ENCODE results near the gene MOCS3.

The MOCS3 gene

DNA sequence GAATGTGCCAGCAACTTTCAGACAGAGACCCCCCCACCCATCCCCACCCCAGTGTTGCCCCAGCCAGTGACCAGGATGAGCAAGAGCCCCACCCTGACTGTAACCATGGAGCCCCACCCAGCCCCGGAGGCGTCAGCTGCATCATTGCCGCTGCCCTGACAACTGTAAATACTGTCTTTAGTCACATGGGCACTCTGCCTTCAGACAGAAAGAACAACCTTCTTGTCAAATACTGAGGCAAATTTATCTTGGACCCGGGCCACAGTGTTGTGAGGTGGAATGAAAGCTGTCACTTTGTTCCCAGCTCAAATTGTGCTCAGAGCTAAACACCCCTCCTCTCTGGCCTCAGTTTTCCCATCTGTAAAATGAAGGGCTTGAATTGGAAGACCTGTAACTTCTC, 23.7 kb downstream of the MOCS3 start:
- DNase-seq = no peak

DNA sequence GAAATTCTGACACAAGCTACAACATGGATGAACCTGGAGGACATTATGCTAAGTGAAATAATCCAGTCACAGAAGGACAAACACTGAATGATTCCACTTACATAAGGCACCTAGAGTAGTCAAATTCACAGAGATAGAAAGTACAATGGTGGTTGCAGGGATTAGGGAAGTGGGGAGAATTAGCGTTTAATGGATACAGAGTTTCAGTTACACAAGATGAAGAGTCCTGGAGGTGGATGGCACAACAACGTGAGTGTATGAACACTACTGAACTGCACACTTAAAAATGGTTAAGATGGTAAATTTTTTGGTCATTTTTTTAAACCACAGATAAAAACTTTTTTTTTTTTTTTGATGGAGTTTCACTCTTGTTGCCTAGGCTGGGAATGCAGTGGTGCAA, 24.7 kb downstream of the MOCS3 start:
- no peak for DNase-seq

DNA sequence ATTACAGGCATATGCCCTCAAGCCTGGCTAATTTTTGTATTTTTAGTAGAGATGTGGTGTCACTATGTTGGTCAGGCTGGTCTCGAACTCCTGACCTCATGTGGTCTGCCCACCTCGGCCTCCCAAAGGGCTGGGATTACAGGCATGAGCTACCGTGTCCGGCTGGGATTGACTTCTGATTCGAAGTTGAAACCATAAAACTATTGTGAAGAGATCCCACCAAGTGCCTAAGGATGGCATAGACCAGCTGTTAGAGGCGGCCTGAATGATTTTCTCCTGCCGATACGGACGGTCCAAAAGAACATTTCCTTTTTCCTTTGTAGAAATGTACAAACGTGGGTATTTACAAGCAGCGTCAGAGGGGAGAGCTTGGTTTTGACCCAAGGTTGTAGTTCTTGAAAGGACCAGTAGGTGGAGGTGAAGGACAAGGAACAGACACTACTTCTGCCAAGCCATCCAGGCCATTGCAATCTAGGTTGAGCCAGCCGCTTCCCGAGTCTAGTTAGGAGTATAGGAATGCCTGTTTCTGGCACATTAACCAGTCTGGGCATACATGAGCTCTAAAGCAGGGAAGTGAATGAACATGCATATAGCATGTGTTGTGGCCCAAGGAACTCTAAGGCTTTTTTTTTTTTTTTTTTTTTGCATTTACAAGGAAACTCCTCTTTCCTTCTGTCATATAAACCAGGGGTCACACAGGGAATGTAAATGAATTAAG, 29.0 kb downstream of the MOCS3 start:
- peak; percentile 77 for DNase-seq

DNA sequence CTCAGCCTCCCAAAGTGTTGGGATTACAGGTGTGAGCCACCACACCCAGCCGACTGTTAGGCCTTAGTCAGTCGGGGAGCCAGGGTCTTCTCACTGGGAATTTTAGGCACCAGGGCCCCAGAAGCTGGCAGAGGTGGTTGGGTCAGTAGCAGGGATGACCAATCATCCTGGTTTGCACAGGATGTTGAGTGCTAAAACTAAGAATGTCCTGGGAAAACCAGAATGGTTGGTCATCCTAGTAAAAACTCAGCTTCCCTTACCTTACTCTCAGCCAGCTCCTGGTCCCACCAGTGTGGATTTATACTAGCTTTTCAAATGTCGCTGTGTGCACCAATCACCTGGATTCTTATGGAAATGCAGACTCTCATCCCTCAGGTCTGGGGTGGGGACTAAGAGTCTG, 32.5 kb downstream of the MOCS3 start:
- DNase-seq = no peak

DNA sequence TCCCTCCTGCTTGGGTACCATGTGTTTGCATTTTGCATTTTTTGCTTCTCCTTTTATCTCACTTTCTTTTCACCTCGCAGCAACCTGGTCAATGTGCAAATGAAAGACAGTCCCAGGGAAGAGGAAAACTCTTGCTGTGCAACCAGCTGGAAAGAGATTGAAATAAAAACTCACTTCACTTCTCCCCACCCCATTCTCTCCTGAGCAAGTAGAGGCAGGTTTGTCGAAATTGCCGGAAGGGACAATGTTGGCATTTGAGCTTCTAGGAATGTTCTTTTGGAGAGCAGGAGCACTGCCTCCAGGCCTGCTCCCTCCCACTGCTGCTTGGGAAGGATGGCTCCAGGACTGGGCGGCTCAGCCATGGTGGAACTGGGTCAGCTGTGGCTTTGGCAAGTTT, 33.7 kb downstream of the MOCS3 start:
- DNase-seq = no peak

DNA sequence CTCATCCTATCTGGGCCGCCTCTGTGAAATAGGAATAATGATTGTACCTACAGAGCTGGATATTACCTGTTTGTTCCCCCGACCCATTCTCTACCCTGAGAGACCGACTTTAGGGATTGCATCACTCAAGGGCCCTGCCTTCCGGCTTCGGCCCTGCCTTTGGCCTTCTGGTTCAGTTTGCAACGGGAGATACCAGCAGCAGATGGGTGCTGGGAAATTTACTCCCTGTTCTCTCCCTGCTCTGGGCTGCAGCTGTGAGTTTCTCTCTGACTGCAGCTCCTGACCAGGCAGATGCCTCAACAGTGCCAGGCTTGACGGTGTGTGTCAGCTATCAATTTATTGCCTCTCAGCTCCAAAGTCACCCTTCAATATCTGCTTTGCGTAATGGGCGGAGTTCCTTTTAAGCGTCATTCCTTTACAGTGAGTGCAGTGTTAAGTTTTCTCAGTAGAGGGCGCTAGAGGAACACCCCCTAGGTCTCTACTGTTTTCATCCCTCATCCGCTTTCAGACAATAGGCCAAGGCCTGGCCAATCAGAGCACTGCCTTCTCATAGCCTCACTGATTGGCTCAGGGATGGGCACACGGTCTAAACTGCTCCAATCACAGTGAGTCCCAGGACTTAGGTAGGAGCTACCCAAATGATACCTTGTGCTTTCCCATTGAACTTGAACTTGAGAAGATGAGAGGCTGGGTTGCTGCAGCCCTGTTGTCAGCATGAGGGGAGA, 34.3 kb downstream of the MOCS3 start:
- peak; percentile 67 for DNase-seq

DNA sequence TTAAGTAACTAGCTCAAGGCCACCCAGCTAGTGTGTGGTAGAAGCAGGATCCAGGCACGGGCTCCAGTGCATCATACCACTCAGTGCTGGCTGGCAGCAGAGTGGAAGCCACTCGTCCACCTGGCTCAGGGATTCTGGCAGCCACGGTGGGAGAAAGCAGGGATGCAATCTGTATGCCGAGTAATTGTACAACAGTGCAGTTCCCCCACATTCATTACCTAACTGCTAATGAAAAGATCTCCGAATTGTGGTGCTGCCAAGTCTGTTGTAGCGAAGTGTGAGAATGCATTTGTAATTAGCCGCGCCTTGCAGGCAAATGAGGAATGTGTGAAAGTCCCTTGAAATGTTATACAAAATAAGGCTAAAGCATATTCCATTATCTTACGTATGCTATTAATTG, 35.3 kb downstream of the MOCS3 start:
- DNase-seq = no peak

DNA sequence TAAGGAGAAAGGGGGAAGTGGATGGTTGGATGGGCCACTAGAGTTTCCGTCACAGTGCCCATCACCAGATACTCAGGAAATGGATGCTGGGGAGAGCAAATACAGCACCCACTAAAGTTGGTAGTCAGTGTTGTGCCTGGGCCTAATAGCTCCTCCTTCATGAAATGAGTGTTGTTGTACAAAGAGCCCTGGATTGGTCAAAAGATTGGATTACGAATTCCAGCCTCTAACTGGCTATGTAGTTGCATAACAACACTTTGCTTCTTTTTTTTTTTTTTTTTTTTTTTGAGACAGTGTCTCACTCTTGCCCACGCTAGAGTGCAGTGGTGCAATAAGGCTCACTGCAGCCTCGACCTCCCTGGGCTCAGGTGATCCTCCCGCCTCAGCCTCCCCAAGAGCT, 36.9 kb downstream of the MOCS3 start:
- DNase-seq = no peak

DNA sequence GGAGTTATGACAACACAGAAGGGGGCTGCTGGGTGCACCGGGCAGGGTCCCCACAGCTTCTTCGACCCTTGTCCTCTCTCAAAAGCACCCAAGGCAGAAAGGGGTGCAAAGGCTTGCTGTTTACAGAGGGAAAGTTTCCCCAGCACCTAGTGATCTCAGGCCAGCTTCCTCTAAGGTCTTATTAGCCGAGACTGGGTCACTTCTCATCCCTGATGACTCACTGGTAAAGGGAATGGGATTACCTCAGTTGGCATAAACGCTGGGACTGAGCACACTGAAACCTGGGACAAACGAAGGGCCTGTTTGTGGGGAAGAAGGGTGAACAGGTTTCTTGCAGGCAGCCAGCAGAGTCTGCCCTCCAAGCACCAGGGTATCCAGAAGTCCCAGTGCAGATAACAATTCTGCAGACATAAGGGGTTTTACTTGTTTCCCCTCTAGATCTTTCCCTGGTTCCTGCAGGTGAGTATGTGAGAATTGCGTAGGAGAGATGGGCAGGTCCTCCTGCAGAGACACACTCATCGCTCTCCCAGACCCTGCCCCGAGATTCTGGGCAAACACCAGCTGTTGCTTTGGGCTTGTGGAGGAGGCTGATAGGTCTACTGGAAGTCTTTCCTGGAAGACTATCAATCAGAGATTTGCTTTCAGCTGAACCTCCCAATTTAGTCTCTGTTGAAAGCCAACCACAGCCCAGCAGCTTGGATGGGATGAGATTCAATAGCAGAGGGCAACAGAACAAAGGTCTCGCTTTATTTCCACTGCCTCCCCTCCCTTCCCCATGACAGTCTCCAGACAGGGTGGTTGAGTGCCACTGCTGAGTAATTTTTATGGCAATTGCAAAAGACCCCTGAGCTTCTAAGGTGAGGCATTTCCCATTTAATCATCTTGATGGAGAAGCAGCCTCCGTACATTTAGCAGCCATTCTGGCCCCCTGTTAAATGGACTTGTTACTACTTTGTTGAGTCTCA, 38.6 kb downstream of the MOCS3 start:
- DNase-seq = peak; percentile 26

DNA sequence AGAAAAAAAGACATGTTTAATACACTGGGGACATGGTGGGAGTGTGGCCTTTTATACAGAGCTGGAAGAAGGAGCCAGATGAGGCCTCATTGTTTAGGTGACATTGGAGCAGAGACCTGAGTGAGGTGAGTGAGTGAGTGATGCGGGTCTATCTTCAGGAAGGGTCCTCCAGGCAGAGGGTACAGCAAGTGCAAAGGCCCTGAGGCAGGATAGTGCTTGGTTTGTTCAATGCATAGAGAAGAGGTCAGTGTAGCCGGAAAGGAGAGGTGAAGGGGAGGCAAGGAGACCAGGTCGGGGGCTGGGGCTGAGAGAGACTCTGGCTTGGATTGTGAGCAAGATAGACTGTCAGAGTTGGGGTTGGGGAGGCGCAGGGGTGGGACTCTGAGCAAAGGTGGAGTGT, 40.7 kb downstream of the MOCS3 start:
- DNase-seq = no peak

DNA sequence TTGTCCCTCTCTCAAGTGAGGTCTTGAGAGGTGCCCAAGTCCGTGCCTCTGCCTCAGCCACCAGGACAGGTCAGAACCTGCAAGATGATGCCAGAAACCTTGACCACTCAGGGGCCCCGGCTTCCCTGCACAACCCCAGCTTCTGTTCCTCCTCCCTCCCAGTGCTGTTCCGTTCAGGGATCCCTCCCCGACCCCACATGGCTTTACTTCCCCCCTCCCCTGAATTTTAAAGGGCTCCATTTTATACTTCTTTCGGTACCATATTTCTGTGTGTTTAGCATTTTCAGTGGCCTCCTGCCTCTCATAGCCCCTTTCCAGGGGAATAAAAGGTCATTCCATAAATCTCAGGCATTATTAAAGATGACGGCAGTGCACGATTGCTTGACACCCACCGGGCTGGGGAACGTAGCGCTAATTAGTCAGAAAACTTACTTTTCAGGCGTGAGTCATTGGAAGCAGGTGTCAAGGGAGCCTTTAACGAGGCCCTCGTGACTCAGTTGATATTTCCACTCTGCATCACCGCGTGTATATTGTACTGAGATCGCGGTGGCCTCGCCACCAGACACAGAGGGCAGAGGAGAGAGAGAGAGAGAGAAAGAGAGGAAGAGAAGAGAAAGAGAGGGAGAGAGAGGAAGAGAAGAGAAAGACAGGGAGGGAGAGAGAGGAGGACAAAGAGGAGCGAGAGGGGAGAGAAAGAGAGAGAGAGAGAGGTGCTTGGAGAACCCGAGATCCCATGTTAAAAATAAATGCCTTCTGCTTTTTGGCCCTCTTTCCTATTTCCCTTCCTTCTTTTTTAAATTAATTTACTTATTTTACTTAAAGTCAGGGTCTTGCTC, 43.0 kb downstream of the MOCS3 start:
- no peak for DNase-seq

DNA sequence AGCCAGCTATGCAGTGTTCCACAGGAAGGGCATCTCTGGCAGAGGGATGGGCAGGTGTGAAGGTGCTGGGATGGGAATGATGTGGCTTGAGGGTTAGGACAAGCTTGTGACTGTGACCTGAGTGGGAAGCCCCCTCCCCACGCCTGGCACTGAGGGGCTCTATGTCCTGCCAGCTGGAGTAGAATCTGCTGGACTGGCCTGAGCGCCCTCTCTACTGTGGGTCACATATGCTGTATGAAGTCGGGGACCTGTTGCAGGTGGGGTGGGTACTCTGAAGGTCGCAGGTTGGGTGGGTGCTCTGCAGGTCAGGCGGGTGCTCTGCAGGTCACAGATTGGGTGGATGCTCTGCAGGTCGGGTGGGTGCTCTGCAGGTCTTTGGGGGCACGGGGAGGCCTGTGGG, 44.0 kb downstream of the MOCS3 start:
- DNase-seq = no peak

DNA sequence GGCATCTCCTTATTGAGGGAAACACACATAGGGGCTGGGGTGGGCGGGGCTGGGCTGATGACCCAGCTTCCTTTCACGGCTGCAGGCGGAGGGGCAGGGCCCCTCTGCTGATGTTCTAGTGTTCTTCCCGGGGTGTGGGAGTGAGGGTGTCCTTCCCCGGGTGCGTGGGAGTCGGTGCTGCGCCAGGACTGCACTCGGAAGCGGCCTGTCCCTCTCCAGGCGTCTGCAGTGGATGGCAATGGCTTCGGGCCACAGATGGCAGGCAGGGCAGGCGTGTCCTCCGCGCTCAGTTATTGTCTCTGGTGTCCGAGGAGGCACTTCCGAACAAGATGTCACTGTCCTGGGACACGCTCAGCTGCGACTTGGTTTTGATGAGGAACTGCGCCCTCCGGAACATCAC, 45.1 kb downstream of the MOCS3 start:
- DNase-seq = no peak

DNA sequence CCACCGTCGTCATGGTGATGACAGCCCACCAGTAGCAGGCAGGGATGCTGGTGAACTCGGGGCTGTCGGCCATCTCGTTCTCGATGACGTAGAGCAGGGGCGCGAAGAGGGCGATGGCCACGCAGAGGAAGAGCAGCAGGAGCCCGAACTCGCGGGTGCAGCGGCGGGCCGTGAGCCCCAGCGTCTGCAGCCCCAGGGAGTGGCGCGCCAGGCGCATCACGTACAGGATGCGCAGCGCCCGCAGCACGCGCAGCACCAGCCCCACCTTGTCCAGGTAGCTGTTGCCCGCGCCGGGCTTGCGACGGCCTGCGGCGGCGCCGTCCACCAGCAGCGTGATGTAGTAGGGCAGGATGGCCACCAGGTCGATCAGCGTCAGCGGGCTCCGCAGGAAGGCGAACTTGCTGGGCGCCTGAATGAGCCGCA, 45.7 kb downstream of the MOCS3 start:
- no peak for DNase-seq

DNA sequence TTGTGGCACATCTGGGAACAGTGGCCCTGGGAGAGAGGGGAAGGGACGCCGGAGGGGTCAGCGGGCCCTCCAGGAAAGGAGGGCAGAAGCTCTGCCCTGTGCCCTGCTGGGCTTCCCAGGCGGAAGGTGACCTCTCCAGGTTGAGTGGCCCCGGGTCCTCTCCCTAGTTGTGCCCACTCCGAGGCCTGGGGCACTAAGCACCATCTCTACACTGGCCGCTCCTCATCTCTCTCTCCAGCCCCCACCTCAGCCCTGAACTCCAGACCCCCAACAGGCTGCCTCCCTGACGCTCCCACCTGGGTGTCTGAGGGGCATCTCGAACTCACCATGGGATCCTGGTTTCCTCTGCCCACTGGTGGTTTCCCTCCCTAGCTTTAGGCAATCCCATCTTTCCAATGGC, 46.2 kb downstream of the MOCS3 start:
- no peak for DNase-seq

DNA sequence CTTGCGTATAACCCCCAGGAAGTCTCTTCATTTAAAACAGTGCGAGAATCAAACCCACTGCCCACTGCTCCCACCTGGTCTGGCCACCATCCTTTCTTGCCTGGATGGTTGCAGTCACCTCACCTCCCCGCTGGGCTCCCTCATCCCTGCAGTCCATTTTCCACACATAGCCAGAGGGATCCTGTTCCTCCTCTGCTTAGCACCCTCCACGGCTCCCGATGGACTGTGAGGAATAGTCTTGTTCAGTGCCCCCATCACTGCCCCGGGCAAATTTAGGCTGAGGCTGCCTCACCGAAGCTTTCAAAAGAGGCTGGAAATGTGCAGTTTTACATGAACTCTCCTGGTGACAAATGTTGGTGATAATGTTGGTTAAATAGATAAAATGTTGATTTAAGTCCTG, 46.6 kb downstream of the MOCS3 start:
- no peak for DNase-seq

DNA sequence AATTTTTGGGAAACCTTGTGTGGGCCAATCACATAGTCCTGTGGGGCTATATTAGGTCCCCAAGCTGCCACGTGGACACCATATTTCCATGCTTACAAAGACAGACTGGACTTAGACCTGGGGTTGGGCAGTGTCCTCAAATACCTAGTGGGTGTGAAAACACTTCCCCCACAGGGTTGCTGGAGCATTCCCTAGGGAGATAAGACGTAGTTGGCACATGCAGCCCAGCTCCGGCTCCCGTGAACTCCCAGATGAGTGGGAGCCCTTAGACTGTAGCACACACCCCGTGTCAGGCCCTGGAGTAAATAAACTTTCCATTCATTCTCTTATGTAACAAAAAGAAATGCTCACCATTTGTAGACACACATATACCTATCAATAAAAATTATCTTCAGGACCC, 50.1 kb downstream of the MOCS3 start:
- no peak for DNase-seq

DNA sequence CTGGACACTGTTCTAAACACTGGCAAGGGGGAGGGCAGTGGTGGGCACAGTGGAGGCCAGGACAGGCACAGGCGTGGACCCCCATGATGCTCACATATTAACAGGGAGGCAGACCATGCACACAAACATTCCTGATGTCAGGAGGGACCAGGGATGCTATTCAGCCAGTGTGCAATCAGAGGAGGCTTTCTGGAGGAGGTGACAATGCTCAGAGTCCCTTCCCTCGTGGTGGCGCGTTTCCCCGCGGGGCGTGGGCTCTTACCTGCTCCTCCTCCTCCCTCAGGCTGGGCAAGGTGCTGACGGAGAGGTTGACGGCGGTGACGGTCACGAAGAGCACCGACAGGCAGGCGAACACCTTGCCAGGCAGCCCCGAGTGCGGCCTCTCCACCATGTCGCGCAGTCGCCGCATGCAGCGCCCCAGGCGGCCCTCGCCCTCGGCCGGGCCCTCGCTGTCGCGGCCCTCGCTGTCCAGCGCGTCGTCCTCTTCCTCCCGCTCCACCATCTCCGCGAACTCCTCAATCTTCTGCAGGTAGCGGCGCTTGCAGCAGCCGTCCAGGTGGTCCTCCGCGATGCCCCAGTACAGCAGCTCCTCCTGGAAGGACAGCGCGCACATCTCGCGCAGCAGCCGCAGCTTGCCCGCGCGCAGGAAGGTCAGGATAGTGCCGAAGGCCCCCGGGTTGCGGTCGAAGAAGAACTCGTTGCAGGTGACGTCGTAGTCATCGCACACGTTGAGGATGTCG, 50.9 kb downstream of the MOCS3 start:
- DNase-seq = no peak

DNA sequence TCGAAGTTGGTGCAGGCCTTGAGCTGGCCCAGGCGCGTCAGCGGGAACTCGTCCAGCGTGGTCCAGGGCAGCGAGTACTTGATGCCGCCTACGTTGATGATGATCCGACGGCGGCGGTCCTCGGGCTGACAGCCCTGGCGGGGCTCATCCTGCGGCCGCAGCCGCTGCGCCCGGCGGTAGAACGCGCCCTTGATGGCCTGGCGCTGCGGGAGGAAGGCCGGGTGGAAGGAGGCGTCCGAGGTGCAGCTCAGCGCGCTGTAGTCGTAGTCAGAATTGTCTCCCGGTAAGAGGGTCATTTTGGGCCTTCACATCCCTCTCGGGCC, 51.4 kb downstream of the MOCS3 start:
- DNase-seq = no peak

DNA sequence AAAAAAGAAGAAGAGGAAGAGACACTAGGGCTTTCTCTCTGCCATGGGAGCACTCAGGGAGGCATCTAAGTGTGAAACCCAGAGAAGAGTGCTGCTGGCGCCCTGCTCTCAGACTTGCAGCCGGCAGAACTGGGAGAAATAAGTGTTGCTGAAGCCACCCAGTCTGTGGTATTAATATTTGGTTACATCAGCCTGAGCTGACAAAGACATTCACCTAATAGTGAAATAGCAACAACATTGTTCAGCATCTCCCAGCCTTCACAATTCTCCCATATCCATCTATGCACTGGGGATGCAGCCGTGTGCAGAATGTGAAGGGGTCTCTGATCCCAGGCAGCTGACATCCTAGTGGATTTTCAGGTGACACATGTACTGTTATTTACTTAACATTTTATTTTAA, 52.3 kb downstream of the MOCS3 start:
- no peak for DNase-seq

DNA sequence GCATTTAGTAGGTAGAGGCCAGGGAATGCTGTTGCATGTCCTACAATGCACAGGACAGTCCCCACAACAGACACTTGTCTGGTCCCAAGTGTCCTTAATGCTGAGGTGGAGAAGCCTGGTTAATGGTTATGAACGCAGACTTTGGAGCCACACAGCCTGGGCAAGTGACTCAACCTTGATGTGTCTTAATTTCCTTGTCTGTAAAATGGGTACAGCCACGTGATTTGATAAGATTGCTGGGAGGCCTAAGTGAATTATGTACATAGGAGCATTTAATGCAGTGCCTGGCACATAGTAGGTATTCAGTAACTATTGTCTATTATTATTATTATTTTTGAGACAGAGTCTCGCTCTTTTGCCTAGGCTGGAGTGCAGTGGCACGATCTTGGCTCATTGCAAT, 52.9 kb downstream of the MOCS3 start:
- DNase-seq = no peak

DNA sequence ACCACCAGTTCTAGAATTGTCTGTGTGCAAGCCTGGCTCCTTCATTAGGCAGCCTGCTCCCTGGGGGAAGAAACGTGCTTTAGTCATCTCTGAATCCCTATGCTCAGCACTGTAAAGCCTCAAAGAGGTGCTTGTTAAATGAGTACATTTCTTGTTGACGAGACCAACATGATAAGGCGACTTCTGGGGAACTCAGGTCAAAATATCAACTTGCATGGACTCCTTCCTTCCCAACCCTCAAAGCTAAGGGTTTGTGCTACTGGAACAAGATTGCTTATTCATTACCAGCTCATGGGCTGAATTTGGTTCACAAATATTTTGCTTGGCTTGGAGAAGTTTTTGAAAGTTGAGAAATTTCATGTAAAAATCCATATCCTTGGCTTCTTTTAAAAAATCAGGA, 53.7 kb downstream of the MOCS3 start:
- no peak for DNase-seq

Data from NCI-H1694 treated with DMSO at 0.1 percent for 48 hours (cell line).